Epithelial cell of proximal tubule (primary cell): ENCODE data around the gene LIMS2. TPM values are rescaled to one million over a fixed set of nuclear protein-coding genes. Genes with fewer than 3 reads are reported as not detected.

Source experiments
- DNase-seq: peaks from one replicate; pipeline ENCODE4 v3.0.0-alpha.2; 2011; ENCODE audit warnings: low read depth
- H3K4me3 ChIP-seq: 2 replicates; pipeline ENCODE4 v1.5.1; 2011; ENCODE audit warnings: low read depth, mild to moderate bottlenecking, low read length
- CTCF ChIP-seq: conservative IDR thresholded peaks from 2 replicates; pipeline ENCODE4 v1.5.1; 2012; ENCODE audit warnings: low read depth, mild to moderate bottlenecking, low read length
- total RNA-seq: library from RNA; depleted of rRNA; stranded (reverse); fragments of >200 nt; gene quantifications from 2 replicates; pipeline ENCODE4 v1.2.3, GENCODE V29; 2015

LIMS2 gene
- total RNA-seq, 1 donor from 2014 or later: 1.2 TPM

DNA sequence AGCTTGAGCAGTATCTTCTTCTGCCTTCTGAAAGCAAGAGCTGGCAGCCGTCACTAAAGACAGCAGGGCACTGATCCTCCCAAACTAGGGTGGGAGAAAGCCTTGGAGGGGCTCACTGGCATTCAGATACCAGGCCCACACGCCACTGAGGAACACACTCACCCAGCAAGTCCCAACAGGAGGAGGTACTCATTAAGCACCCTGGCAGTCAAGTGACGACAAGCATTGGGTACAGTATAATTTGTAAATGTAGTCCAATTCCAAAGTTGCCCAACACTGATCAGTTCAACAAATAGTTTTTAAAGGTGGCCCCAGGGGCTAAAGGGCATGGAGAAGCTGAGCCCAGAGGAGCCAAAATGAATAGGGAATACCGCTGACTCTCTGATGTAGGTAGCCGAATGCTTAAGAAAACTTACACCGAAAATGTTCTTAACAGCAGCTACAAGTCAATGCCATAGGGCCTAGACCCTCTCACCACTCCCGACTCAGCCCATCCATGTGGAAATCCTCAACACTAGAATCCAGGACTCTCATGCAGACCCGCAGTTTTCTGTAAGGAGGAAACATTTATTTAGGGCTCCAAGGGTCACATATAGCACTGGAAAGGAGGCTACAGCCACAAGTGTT lies 9.9 kb downstream of the LIMS2 start:
- no peak for TF ChIP-seq CTCF
- H3K4me3 ChIP-seq: no peak overlapping the region
- no peak for DNase-seq

GRCh38 chr2:127664895-127665225 lies 10.5 kb downstream of the LIMS2 start:
- DNase-seq: no peak

GRCh38 chr2:127664065-127664894 lies 11.1 kb downstream of the LIMS2 start:
- TF ChIP-seq CTCF: no peak
- peak overlapping the region; percentile 21 for H3K4me3 ChIP-seq
- no peak for DNase-seq

More at GRCh38 chr2:127664895-127665225, 10.5 kb downstream of the LIMS2 start:
- no peak for TF ChIP-seq CTCF
- no peak overlapping the region for H3K4me3 ChIP-seq

- no peak for DNase-seq
- H3K4me3 ChIP-seq: no peak overlapping the region
- no peak for TF ChIP-seq CTCF
Observed at GRCh38 chr2:127663566-127664064, 11.7 kb downstream of the LIMS2 start.

DNA sequence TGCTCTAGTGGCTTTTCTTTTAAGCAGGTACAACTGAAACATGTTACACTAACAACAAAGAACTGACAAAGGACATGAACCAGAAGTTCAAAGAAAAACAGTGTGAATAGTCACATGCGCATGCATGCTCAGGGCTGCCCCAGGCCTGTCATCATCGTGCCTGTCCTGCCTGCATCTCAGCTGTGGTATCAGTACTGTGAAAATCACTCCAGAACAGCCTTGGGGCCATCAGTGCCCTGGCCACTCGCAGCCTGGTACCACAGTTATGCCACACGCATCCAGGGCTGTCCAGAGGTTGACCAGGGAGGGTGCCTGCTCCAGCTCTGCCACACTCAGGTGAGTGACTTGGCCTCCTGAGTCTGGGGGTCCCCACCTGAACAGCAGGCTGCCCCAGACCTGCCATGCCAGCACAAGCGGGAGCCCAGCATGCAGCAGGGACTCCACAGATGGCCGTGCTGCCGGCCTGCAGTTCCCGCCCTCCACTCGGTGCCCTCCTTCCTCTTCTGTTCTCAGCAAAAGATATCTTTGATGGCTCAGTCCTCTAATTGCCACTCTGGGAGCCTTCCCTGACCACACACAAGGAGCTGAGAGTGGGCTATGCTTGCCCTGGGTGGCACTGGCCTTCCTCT lies 12.3 kb downstream of the LIMS2 start:
- no peak overlapping the region for H3K4me3 ChIP-seq
- no peak for DNase-seq
- TF ChIP-seq CTCF: no peak

- TF ChIP-seq CTCF: no peak
- DNase-seq: no peak
- H3K4me3 ChIP-seq: no peak overlapping the region
Observed at GRCh38 chr2:127661949-127662510, 13.3 kb downstream of the LIMS2 start.
